Natural killer cell (primary cell): ENCODE data around the gene EHMT1. TPM values are rescaled to one million over a fixed set of nuclear protein-coding genes. Genes with fewer than 3 reads are reported as not detected.

ENCODE experiments used
- ATAC-seq, 3 donors: fragments of 150-1000 bp in 2 of 3; fragments of 200-7000 bp in 1 of 3; cut with Tn5 transposase; 1 replicate in 1 of 3; 2 replicates in 2 of 3; pipeline ENCODE4 v1.10.0; 2021; ENCODE audit warnings: mild to moderate bottlenecking in 2 of 3, moderate library complexity in 2 of 3
- DNase-seq, 2 donors: peaks; one replicate each; pipeline versions ENCODE4 v3.0.0 to v3.0.0-alpha.2; 2013 to 2021; ENCODE audit warnings: mixed read lengths in 1 of 2
- H3K27ac ChIP-seq: one replicate; pipeline ENCODE4 v1.5.1; 2013; ENCODE audit warnings: mild to moderate bottlenecking, low read length
- H3K27me3 ChIP-seq: one replicate; pipeline ENCODE4 v1.6.1; 2013; ENCODE audit warnings: low read length; ENCODE audit not compliant: control insufficient read depth, insufficient read depth
- H3K36me3 ChIP-seq: one replicate; pipeline ENCODE4 v1.6.1; 2013; ENCODE audit warnings: low read length; ENCODE audit not compliant: control insufficient read depth, insufficient read depth
- H3K4me1 ChIP-seq: one replicate; pipeline ENCODE4 v1.6.1; 2013; ENCODE audit warnings: low read length; ENCODE audit not compliant: control insufficient read depth, insufficient read depth
- H3K4me3 ChIP-seq: one replicate; pipeline ENCODE4 v1.5.1; 2013; ENCODE audit warnings: low read length
- H3K9me3 ChIP-seq: one replicate; pipeline ENCODE4 v1.6.1; 2013; ENCODE audit warnings: low read length; ENCODE audit not compliant: control insufficient read depth, insufficient read depth
- H3K27ac Mint-ChIP-seq, 2 donors: one replicate each; pipeline ENCODE4 v1.8.0; 2022; ENCODE audit warnings: mild to moderate bottlenecking in 2 of 2, mixed read lengths in 2 of 2, moderate library complexity in 1 of 2
- H3K27me3 Mint-ChIP-seq, 2 donors: one replicate each; pipeline ENCODE4 v1.8.0; 2022; ENCODE audit warnings: low read depth in 2 of 2, mixed read lengths in 2 of 2
- H3K36me3 Mint-ChIP-seq: one replicate; pipeline ENCODE4 v1.8.0; 2022; ENCODE audit warnings: mixed read lengths
- H3K4me1 Mint-ChIP-seq, 2 donors: one replicate each; pipeline ENCODE4 v1.8.0; 2022; ENCODE audit warnings: mixed read lengths in 2 of 2
- H3K4me3 Mint-ChIP-seq: one replicate; pipeline ENCODE4 v1.8.0; 2022; ENCODE audit warnings: mild to moderate bottlenecking, moderate library complexity, mixed read lengths
- H3K9me3 Mint-ChIP-seq, 2 donors: one replicate each; pipeline ENCODE4 v1.8.0; 2022; ENCODE audit warnings: mixed read lengths in 2 of 2
- WGBS: methylation state at CpG from one replicate; pipeline ENCODE4 v1.1.7; 2013; ENCODE audit warnings: missing lambda C conversion rate; ENCODE audit not compliant: insufficient coverage; 5-methylcytosine and 5-hydroxymethylcytosine counted together
- intact Hi-C: fragments of 100-400 bp; cut with micrococcal nuclease; formaldehyde crosslinking; loops from one replicate; pipeline ENCODE4 v1.14.2; 2022
- total RNA-seq, 4 donors: library from RNA; stranded (reverse); fragments of 120-200 nt in 1 of 4; gene quantifications; one replicate each; pipeline versions ENCODE4 v1.2.3 to v1.2.4, GENCODE V29; 2013 to 2022
- TF ChIP-seq, protein P1 (sequence below): fragments of 200-600 bp; IDR thresholded peaks from one replicate; pipeline ENCODE4 v1.8.0; 2022; ENCODE audit warnings: antibody characterized with exemption

EHMT1 gene
- total RNA-seq, 3 donors from 2014 or later (not counting 1 experiment from before 2014, with no cell fraction given): 173 to 200 (median 176) TPM

DNA sequence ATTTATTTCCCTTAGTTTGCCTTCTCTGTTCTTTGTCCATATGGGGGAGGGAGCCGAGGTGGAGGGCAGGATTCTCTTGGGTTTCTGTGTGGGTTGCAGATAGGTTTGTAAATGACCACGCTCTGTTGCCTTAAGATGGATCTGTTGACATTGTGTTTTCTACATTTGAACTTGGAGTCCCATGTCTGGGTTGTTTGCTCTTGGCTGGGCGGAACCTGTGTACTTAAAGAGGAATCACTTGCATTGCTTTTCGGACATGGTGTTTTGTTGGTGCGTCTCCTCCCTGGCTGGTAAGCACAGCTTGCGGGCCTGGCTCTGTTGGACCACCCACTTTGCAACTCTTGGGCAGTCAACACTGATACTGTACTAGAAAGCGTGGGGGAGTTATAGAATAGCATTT, 45.9 kb downstream of the EHMT1 start:
- intact Hi-C loops: no loop called here
- WGBS: 93% methylated on average over 7 of the region's 7 CpGs

DNA sequence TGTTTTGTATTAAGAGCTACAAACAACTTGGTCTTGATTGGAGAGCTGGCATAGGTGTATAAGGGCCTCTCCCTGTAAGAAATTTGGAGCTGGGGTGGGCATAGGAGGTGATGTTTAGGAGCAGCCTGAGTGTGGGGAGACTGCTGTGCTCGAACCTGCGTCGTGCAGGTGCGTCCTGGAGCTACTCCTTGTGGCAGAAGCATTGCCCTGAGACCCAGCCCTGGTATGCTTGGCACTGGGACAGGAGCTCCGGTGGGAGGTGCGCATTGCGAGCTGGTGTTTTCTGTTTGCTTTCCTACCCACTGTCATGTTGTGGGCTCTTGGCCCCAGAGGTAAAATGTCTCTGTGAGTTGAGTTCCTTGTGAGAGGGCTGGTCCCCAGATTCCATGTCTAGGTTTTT, 46.4 kb downstream of the EHMT1 start:
- no peaks in the 10 kb centered on the region for H3K27me3 Mint-ChIP-seq
- WGBS: 97% methylated on average over 7 of the region's 7 CpGs
- no peaks in the 10 kb centered on the region for H3K9me3 Mint-ChIP-seq
- ATAC-seq (no peak), DNase-seq (no peak)
- no peaks in the 10 kb centered on the region for H3K27me3 ChIP-seq
- H3K4me1 Mint-ChIP-seq: peaks cover 55 to 58% of the 10 kb centered on the region in 2 donors
- TF ChIP-seq, protein P1, sequence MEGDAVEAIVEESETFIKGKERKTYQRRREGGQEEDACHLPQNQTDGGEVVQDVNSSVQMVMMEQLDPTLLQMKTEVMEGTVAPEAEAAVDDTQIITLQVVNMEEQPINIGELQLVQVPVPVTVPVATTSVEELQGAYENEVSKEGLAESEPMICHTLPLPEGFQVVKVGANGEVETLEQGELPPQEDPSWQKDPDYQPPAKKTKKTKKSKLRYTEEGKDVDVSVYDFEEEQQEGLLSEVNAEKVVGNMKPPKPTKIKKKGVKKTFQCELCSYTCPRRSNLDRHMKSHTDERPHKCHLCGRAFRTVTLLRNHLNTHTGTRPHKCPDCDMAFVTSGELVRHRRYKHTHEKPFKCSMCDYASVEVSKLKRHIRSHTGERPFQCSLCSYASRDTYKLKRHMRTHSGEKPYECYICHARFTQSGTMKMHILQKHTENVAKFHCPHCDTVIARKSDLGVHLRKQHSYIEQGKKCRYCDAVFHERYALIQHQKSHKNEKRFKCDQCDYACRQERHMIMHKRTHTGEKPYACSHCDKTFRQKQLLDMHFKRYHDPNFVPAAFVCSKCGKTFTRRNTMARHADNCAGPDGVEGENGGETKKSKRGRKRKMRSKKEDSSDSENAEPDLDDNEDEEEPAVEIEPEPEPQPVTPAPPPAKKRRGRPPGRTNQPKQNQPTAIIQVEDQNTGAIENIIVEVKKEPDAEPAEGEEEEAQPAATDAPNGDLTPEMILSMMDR: no peak
- H3K4me1 ChIP-seq: peaks cover 11% of the 10 kb centered on the region
- no peaks in the 10 kb centered on the region for H3K36me3 Mint-ChIP-seq
- peak overlapping the region in 1 of 2 donors; percentile 1 for H3K27ac Mint-ChIP-seq
- H3K36me3 ChIP-seq: peaks cover 10% of the 10 kb centered on the region
- H3K27ac ChIP-seq: no peak overlapping the region
- intact Hi-C loops: no loop called here
- H3K9me3 ChIP-seq: no peaks in the 10 kb centered on the region
- no peak overlapping the region for H3K4me3 ChIP-seq
- no peak overlapping the region for H3K4me3 Mint-ChIP-seq

More for the DNA sequence above, 45.9 kb downstream of the EHMT1 start:
- Histone ChIP-seq H3K27ac (no peak overlapping the region), H3K27me3 (no peaks in the 10 kb centered on the region), H3K36me3 (peaks cover 11% of the 10 kb centered on the region), H3K4me3 (no peak overlapping the region), H3K9me3 (no peaks in the 10 kb centered on the region), H3K4me1 (peaks cover 11% of the 10 kb centered on the region)
- ATAC-seq (no peak), DNase-seq (no peak)
- TF ChIP-seq, protein P1: no peak
- Mint-ChIP-seq H3K27me3 (no peaks in the 10 kb centered on the region), H3K4me1 (peaks cover 55 to 58% of the 10 kb centered on the region in 2 donors), H3K36me3 (no peaks in the 10 kb centered on the region), H3K4me3 (no peak overlapping the region), H3K9me3 (no peaks in the 10 kb centered on the region), H3K27ac (peak overlapping the region in 1 of 2 donors; percentile 1)

DNA sequence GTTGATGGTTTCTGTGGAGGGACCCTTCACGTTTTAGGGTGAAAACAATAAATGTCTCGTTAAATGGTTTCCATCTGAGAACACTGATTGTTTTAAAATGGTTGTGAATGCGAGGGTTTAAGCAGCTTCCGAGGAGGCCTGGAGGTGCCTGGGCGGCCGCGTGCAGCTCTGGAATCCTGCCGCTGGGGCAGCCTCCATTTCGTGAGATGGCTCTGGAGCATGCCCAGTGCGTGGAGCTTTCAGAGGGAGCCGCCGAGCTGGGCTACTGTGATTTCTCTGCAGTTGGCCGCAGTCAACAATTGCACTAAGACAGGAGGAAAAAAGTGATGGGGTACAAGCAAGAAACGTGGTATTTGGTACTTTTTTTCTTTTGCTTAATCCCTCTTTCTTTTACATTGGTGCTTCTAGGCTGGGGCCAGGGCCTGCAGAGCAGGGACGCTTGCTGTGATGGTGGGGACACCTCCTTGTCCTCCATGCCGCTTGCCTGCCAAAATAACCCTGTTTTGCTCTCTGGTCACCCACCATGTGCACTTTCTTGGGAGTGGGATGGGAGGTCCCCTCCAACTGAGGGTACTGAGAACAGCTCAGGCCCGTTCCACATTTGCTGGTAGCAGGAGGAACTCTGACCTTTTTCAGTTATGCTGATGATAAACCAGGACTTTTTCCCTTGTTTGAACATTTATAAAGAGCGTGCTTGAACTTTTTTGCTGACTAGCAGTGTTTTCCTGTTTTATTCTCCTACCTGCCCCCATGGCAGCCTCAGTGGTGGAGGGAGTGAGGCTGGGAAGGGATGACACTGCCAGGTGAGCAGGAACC, 47.1 kb downstream of the EHMT1 start:
- DNase-seq (no peak), ATAC-seq (no peak)
- H3K4me3 ChIP-seq: no peak overlapping the region
- intact Hi-C loops: no loop called here
- Mint-ChIP-seq H3K36me3 (no peaks in the 10 kb centered on the region), H3K4me3 (no peak overlapping the region), H3K4me1 (peaks cover 59 to 62% of the 10 kb centered on the region in 2 donors), H3K9me3 (no peaks in the 10 kb centered on the region), H3K27ac (peak overlapping the region in 1 of 2 donors; percentile 1), H3K27me3 (no peaks in the 10 kb centered on the region)
- no peaks in the 10 kb centered on the region for H3K9me3 ChIP-seq
- WGBS: 94% methylated on average over 18 of the region's 18 CpGs
- H3K27me3 ChIP-seq: no peaks in the 10 kb centered on the region
- TF ChIP-seq, protein P1: no peak
- H3K4me1 ChIP-seq: peaks cover 11% of the 10 kb centered on the region
- H3K27ac ChIP-seq: no peak overlapping the region
- H3K36me3 ChIP-seq: peaks cover 6% of the 10 kb centered on the region

DNA sequence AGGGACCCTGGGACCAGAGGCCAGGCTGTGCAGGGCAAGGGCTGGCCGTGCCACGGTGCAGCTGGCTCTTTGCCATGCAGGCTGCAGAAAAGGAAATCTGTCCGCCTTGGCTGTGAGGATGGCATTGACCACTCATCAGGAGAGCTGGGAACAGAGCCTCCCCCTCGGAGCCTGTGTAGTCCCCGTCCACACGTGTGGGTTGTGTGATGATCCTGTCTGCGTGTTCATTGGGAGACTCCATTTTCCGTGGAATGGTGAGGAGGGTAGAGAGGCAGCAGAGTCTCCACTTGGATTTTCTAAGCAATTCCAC, 47.7 kb downstream of the EHMT1 start:
- WGBS: 91% methylated on average over 8 of the region's 8 CpGs
- intact Hi-C loops: no loop called here

More for the DNA sequence above, 47.7 kb downstream of the EHMT1 start:
- peaks cover 6% of the 10 kb centered on the region for H3K36me3 ChIP-seq
- no peak for DNase-seq
- no peak overlapping the region for H3K4me3 Mint-ChIP-seq
- H3K9me3 ChIP-seq: no peaks in the 10 kb centered on the region
- no peak for ATAC-seq
- no peaks in the 10 kb centered on the region for H3K27me3 ChIP-seq
- H3K27me3 Mint-ChIP-seq: no peaks in the 10 kb centered on the region
- TF ChIP-seq, protein P1: no peak
- H3K9me3 Mint-ChIP-seq: no peaks in the 10 kb centered on the region
- peaks cover 61 to 64% of the 10 kb centered on the region in 2 donors for H3K4me1 Mint-ChIP-seq
- no peaks in the 10 kb centered on the region for H3K36me3 Mint-ChIP-seq
- H3K4me1 ChIP-seq: peaks cover 11% of the 10 kb centered on the region
- H3K27ac Mint-ChIP-seq: no peak overlapping the region
- H3K4me3 ChIP-seq: no peak overlapping the region
- no peak overlapping the region for H3K27ac ChIP-seq
